ENCODE measurements around the gene F7.

DNA sequence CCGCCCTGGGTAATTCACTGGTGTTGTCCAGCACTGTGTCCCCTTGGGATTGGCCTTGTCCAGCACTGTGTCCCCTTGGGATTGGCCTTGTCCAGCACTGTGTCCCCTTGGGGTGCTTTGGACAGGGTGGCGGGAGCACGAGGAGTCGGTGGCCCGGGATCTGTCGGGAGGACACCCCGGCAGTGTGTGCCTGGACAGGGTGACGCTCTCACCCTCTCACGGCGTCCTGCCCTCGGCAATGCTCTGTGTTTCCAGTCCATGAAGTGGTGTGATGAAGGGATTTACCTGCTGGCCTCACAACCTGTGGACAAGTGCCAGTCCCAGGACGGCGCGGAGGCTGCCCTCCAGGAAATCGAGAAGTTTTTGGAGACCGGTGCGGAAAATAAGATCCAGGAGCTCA lies 29.9 kb upstream of the F7 start:
- TF ChIP-seq EZH2phosphoT487 (IDR thresholded peaks at IDR 0.05; ENCODE audit: insufficient read depth, low read depth), result no peak
- no peak for TF ChIP-seq EZH2 (IDR thresholded peaks at IDR 0.05; ENCODE audit: insufficient read depth, poor library complexity, severe bottlenecking)
